Measurements from ENCODE around the gene MLLT1. TPM values are rescaled to one million over a fixed set of nuclear protein-coding genes. Genes with fewer than 3 reads are reported as not detected.

The MLLT1 gene
- total RNA-seq, 1 experiment from 2014 or later: 80.1 TPM

- intact Hi-C loops (cut with micrococcal nuclease; ENCODE audit: unreplicated experiment): no loop called here
- TF ChIP-seq CTCF (conservative IDR thresholded peaks at IDR 0.05; ENCODE audit: low read depth, low read length) (no peak), EZH2 (IDR thresholded peaks at IDR 0.05; ENCODE audit: borderline replicate concordance, low read depth, low read length, poor library complexity, severe bottlenecking) (no peak)
- DNase-seq (ENCODE audit: low spot score): no peak
- H3K36me3 ChIP-seq (ENCODE audit: insufficient read depth, low read length, poor library complexity, severe bottlenecking): no peaks in the 10 kb centered on the region
- no TSS peak for BruUV-seq (replicated peaks)
- H3K9me3 ChIP-seq (ENCODE audit: low read depth, low read length, poor library complexity, severe bottlenecking): peaks cover 29% of the 10 kb centered on the region
- H3K27me3 ChIP-seq (replicated peaks; ENCODE audit: insufficient read depth, low read depth, low read length, poor library complexity): peaks cover 14% of the 10 kb centered on the region
- CTCF ChIA-PET: no interaction called here
- H3K4me1 ChIP-seq (ENCODE audit: insufficient read depth, low read length, poor library complexity, severe bottlenecking): no peaks in the 10 kb centered on the region
- POLR2A ChIA-PET (ENCODE audit: low non-redundant PET): no interaction called here
- H3K27ac ChIP-seq (ENCODE audit: low read depth, low read length, poor library complexity, severe bottlenecking): no peak overlapping the region
- no peak overlapping the region for H3K4me3 ChIP-seq (ENCODE audit: low read depth, low read length, poor library complexity, severe bottlenecking)
These were observed 93.6 kb downstream of the MLLT1 start for GRCh38 chr19:6185835-6186834.

GRCh38 chr19:6185093-6185834 is 94.5 kb downstream of the MLLT1 start:
- no peaks in the 10 kb centered on the region for H3K36me3 ChIP-seq (ENCODE audit: insufficient read depth, low read length, poor library complexity, severe bottlenecking)
- H3K4me3 ChIP-seq (ENCODE audit: low read depth, low read length, poor library complexity, severe bottlenecking): no peak overlapping the region
- TF ChIP-seq EZH2 (IDR thresholded peaks at IDR 0.05; ENCODE audit: borderline replicate concordance, low read depth, low read length, poor library complexity, severe bottlenecking) (no peak), CTCF (conservative IDR thresholded peaks at IDR 0.05; ENCODE audit: low read depth, low read length) (no peak)
- intact Hi-C loops (cut with micrococcal nuclease; ENCODE audit: unreplicated experiment): no loop called here
- ChIA-PET CTCF (no interaction called here), POLR2A (ENCODE audit: low non-redundant PET) (no interaction called here)
- DNase-seq (ENCODE audit: low spot score): no peak
- no peaks in the 10 kb centered on the region for H3K4me1 ChIP-seq (ENCODE audit: insufficient read depth, low read length, poor library complexity, severe bottlenecking)
- H3K27me3 ChIP-seq (replicated peaks; ENCODE audit: insufficient read depth, low read depth, low read length, poor library complexity): peaks cover 14% of the 10 kb centered on the region
- peaks cover 20% of the 10 kb centered on the region for H3K9me3 ChIP-seq (ENCODE audit: low read depth, low read length, poor library complexity, severe bottlenecking)
- no TSS peak for BruUV-seq (replicated peaks)
- no peak overlapping the region for H3K27ac ChIP-seq (ENCODE audit: low read depth, low read length, poor library complexity, severe bottlenecking)

- intact Hi-C loops (cut with micrococcal nuclease; ENCODE audit: unreplicated experiment): no loop called here
- Histone ChIP-seq H3K27me3 (replicated peaks; ENCODE audit: insufficient read depth, low read depth, low read length, poor library complexity) (peaks cover 18% of the 10 kb centered on the region), H3K4me3 (ENCODE audit: low read depth, low read length, poor library complexity, severe bottlenecking) (no peak overlapping the region), H3K4me1 (ENCODE audit: insufficient read depth, low read length, poor library complexity, severe bottlenecking) (no peaks in the 10 kb centered on the region), H3K9me3 (ENCODE audit: low read depth, low read length, poor library complexity, severe bottlenecking) (no peaks in the 10 kb centered on the region), H3K27ac (ENCODE audit: low read depth, low read length, poor library complexity, severe bottlenecking) (no peak overlapping the region), H3K36me3 (ENCODE audit: insufficient read depth, low read length, poor library complexity, severe bottlenecking) (no peaks in the 10 kb centered on the region)
- ChIA-PET CTCF (no interaction called here), POLR2A (ENCODE audit: low non-redundant PET) (no interaction called here)
- no peak for DNase-seq (ENCODE audit: low spot score)
- BruUV-seq (replicated peaks): no TSS peak
- TF ChIP-seq EZH2 (IDR thresholded peaks at IDR 0.05; ENCODE audit: borderline replicate concordance, low read depth, low read length, poor library complexity, severe bottlenecking) (no peak), CTCF (conservative IDR thresholded peaks at IDR 0.05; ENCODE audit: low read depth, low read length) (no peak)
These were observed 98.7 kb downstream of the MLLT1 start for GRCh38 chr19:6181119-6181518.
